Mucosa of descending colon (tissue), 3 donors: Measurements from ENCODE around the gene CCDC74B. TPM values are rescaled to one million over a fixed set of nuclear protein-coding genes. Genes with fewer than 3 reads are reported as not detected.
"Not testable (repeated sequence)": the region's sequence is repeated elsewhere in the genome, so short reads cannot be mapped to it uniquely, and the experiment has no call there.

Source experiments
- ATAC-seq: fragments of 200-7000 bp; cut with Tn5 transposase; one replicate; pipeline ENCODE4 v1.9.1; 2020; ENCODE audit warnings: mild to moderate bottlenecking, moderate library complexity
- DNase-seq, 3 donors: peaks; one replicate each; pipeline ENCODE4 v3.0.0-alpha.2; 2020
- H3K36me3 ChIP-seq: fragments of 200-600 bp; one replicate; pipeline ENCODE4 v1.8.0; 2021; ENCODE audit warnings: low read depth, mild to moderate bottlenecking
- H3K4me1 ChIP-seq: fragments of 200-600 bp; one replicate; pipeline ENCODE4 v1.8.0; 2021; ENCODE audit warnings: low read depth, mild to moderate bottlenecking
- H3K4me3 ChIP-seq: fragments of 200-600 bp; one replicate; pipeline ENCODE4 v1.8.0; 2021; ENCODE audit warnings: mild to moderate bottlenecking
- H3K9me3 ChIP-seq: fragments of 200-600 bp; one replicate; pipeline ENCODE4 v1.8.0; 2021; ENCODE audit warnings: mild to moderate bottlenecking
- intact Hi-C, 2 donors: fragments of 100-400 bp; cut with DNase I in 1 of 2; cut with micrococcal nuclease in 1 of 2; formaldehyde crosslinking; loops; one replicate each; pipeline versions ENCODE4 v1.11.0 to v1.11.1; 2022; cut with DNase I, micrococcal nuclease
- total RNA-seq, 3 donors: library from RNA; stranded (reverse); fragmentation: NEBNext Ultra II Directional in 2 of 3; extraction: Animal tissue kit (Norgen Biotek cat#: 25700) in 2 of 3; gene quantifications; one replicate each; pipeline versions ENCODE4 v1.2.1 to v1.2.4, GENCODE V29; 2021 to 2023
- TF ChIP-seq, protein P1 (sequence below): fragments of 200-600 bp; IDR thresholded peaks from one replicate; pipeline ENCODE4 v1.8.0; 2022; ENCODE audit warnings: antibody characterized with exemption, mild to moderate bottlenecking
- donor health status: DM: no; HTN: no; CAD: no; lungs with moderate emphysema.
- donor health status: DM: no; HTN: no; CAD: no.
- donor health status: DM: no; HTN: yes; CAD: no.

CCDC74B gene
- total RNA-seq, 3 donors from 2014 or later = 0.12 to 1.6 (median 0.63) TPM

GRCh38 chr2:130156624-130157004 is 11.7 kb upstream of the CCDC74B start:
- H3K4me1 ChIP-seq = no peaks in the 10 kb centered on the region
- TF ChIP-seq, protein P1, sequence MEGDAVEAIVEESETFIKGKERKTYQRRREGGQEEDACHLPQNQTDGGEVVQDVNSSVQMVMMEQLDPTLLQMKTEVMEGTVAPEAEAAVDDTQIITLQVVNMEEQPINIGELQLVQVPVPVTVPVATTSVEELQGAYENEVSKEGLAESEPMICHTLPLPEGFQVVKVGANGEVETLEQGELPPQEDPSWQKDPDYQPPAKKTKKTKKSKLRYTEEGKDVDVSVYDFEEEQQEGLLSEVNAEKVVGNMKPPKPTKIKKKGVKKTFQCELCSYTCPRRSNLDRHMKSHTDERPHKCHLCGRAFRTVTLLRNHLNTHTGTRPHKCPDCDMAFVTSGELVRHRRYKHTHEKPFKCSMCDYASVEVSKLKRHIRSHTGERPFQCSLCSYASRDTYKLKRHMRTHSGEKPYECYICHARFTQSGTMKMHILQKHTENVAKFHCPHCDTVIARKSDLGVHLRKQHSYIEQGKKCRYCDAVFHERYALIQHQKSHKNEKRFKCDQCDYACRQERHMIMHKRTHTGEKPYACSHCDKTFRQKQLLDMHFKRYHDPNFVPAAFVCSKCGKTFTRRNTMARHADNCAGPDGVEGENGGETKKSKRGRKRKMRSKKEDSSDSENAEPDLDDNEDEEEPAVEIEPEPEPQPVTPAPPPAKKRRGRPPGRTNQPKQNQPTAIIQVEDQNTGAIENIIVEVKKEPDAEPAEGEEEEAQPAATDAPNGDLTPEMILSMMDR = no peak
- H3K36me3 ChIP-seq = no peaks in the 10 kb centered on the region
- H3K4me3 ChIP-seq = no peak overlapping the region
- intact Hi-C loops = no loop called here
- H3K9me3 ChIP-seq = no peaks in the 10 kb centered on the region
- ATAC-seq = no peak
- no peak for DNase-seq

DNA sequence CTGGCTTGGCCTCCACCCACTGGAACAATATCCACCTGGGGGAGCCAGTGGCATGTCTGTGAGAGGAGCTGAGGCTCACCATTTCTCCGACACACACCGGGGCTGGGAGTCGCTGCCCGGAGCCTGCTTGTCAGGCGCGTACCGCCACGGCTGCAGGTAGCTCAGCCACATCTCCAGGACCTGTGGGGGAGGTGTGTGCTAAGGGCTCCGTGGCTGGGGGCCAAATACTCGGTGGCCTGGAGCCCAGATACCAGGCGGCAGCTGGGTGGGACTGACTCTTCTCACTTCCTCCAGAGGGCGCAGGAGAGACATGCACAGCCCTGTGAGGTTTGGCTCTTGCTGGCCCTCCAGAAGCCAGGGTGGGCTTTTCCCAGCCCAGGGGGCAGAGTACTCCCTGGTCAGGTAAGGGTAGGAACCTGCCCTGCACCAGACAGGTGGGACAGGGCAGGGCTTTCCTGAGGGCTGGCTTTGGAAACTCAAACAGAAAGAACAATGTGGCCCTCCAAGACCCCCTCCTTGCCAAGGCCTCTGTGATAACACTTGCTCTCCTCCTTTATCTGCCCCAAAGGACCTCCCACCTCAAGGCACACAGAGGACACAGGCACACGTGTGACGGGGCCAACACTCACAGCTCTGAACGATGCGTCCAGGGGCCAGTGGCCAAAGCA is 11.2 kb upstream of the CCDC74B start:
- H3K4me3 ChIP-seq, H3K36me3 ChIP-seq, intact Hi-C loops, H3K9me3 ChIP-seq, H3K4me1 ChIP-seq: not testable (repeated sequence)
- peak in 2 of 3 donors; percentile 66 to 69 for DNase-seq
- peak; percentile 74 for ATAC-seq

DNA sequence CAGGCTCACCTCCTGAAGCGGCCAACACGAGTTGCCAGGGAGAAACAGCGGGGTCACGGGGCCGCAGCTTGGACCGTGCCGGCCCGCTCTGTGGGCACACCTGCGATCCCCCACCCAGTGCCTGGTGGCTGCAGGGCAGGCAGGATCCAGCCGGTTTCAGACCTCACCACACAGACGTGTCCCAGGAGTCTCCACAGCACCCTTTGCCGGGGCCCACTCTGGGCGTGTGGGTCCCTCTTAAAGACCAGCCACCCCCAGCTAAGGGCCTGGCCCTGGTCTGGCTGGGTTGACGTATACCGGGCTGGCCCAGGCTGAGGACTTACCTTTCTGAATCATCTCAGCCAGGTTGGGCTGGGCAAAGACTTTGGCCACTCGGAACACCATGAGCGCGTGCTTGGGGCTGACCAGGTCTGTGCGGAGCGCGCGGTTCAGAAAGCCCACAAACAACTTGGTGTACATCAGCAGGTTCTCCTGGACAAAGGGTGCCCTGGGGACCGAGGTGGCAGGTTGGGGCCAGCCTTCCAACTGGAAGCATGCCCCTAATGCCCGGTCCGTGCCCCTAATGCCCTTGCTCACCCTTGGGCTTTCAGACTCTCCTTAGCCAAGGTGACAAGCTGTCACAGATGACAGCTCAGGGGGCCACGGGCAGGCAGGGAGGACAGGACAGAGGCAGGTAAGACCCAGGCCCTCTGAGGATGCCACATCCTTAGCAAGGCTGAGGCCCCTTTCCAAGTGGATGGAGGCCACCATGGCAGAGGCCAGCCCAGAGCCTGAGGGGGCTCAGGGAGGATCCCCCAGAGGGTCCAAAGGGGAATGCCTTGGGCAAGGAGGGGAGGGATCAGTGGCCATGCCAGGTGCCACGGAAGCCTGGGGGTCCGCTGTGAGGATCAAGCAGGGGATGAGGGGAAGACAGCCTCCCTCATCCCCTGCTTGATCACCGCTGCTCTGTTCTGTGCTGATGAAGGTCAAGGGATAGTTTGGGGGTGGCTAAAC is 10.2 kb upstream of the CCDC74B start:
- DNase-seq = no peak
- TF ChIP-seq, protein P1 = no peak
- ATAC-seq = no peak
- Histone ChIP-seq H3K36me3 (no peaks in the 10 kb centered on the region), H3K4me1 (no peaks in the 10 kb centered on the region), H3K4me3 (no peak overlapping the region), H3K9me3 (no peaks in the 10 kb centered on the region)
- intact Hi-C loops = no loop called here

- H3K4me3 ChIP-seq, DNase-seq, H3K36me3 ChIP-seq, intact Hi-C loops, H3K9me3 ChIP-seq, ATAC-seq, H3K4me1 ChIP-seq: not testable (repeated sequence)
These were observed 9.5 kb upstream of the CCDC74B start for GRCh38 chr2:130154423-130154770.

- H3K9me3 ChIP-seq, H3K4me3 ChIP-seq, ATAC-seq, DNase-seq, H3K36me3 ChIP-seq, intact Hi-C loops, H3K4me1 ChIP-seq: not testable (repeated sequence)
These were observed 9.0 kb upstream of the CCDC74B start for GRCh38 chr2:130153721-130154422.

- Histone ChIP-seq H3K4me1 (no peaks in the 10 kb centered on the region), H3K9me3 (no peaks in the 10 kb centered on the region), H3K36me3 (no peaks in the 10 kb centered on the region), H3K4me3 (no peak overlapping the region)
- DNase-seq = no peak
- ATAC-seq = no peak
- intact Hi-C loops = no loop called here
- TF ChIP-seq, protein P1 = no peak
These were observed 8.1 kb upstream of the CCDC74B start for GRCh38 chr2:130152816-130153595.

GRCh38 chr2:130152136-130152815 is 7.4 kb upstream of the CCDC74B start:
- H3K9me3 ChIP-seq, H3K4me1 ChIP-seq, DNase-seq, ATAC-seq, H3K4me3 ChIP-seq, H3K36me3 ChIP-seq, intact Hi-C loops: not testable (repeated sequence)

- H3K4me3 ChIP-seq, DNase-seq, intact Hi-C loops, H3K36me3 ChIP-seq, H3K4me1 ChIP-seq, ATAC-seq, H3K9me3 ChIP-seq: not testable (repeated sequence)
These were observed 6.2 kb upstream of the CCDC74B start for GRCh38 chr2:130151145-130151512.
